Left lung (tissue), 10 donors: ENCODE measurements around the gene PAPPA2. TPM values are rescaled to one million over a fixed set of nuclear protein-coding genes. Genes with fewer than 3 reads are reported as not detected.

Experiments used
- ATAC-seq: fragments of 200-7000 bp; cut with Tn5 transposase; one replicate; pipeline ENCODE4 v1.9.1; 2020; ENCODE audit warnings: moderate library complexity
- DNase-seq, 4 donors: peaks; one replicate each; pipeline ENCODE4 v3.0.0-alpha.2; 2013 to 2020
- H3K27ac ChIP-seq, 2 donors: fragments of 200-600 bp; sonication (generic) in 1 of 2; one replicate each; pipeline versions ENCODE4 v1.5.0 to v1.8.0; 2020 to 2021
- H3K27me3 ChIP-seq, 2 donors: fragments of 200-600 bp; sonication (generic) in 1 of 2; one replicate each; pipeline versions ENCODE4 v1.5.0 to v1.8.0; 2020 to 2021
- H3K36me3 ChIP-seq, 2 donors: fragments of 200-600 bp; sonication (generic) in 1 of 2; one replicate each; pipeline versions ENCODE4 v1.5.0 to v1.8.0; 2020 to 2021
- H3K4me1 ChIP-seq, 2 donors: fragments of 200-600 bp; one replicate each; pipeline ENCODE4 v1.8.0; 2021
- H3K4me3 ChIP-seq, 2 donors: fragments of 200-600 bp; sonication (generic) in 1 of 2; one replicate each; pipeline versions ENCODE4 v1.5.0 to v1.8.0; 2020 to 2021; ENCODE audit warnings: mild to moderate bottlenecking in 1 of 2
- H3K9me3 ChIP-seq, 2 donors: fragments of 200-600 bp; sonication (generic) in 1 of 2; one replicate each; pipeline versions ENCODE4 v1.5.0 to v1.8.0; 2020 to 2021
- intact Hi-C, 2 donors: fragments of 100-400 bp; cut with DNase I; formaldehyde crosslinking; loops; one replicate each; pipeline versions ENCODE4 v1.11.2 to v1.14.2; 2022
- polyA plus RNA-seq, 6 donors: library from polyadenylated mRNA; unstranded; fragments of 120-200 nt; gene quantifications; one replicate each; pipeline ENCODE4 v1.2.1, GENCODE V29; 2013; ENCODE audit not compliant: insufficient read length in 6 of 6
- total RNA-seq, 2 donors: library from RNA; stranded (reverse); fragmentation: NEBNext Ultra II Directional; extraction: Animal tissue kit (Norgen Biotek cat#: 25700); gene quantifications; one replicate each; pipeline ENCODE4 v1.2.1, GENCODE V29; 2021
- TF ChIP-seq, protein P1 (sequence below), 2 donors: fragments of 200-600 bp; sonication (generic) in 1 of 2; IDR thresholded peaks; one replicate each; pipeline versions ENCODE4 v1.5.0 to v1.8.0; 2021; ENCODE audit warnings: antibody characterized with exemption in 2 of 2
- donor health status: DM: no; HTN: yes; CAD: no.
- donor health status: DM: no; HTN: no; CAD: no.

PAPPA2 gene
- total and polyA plus RNA-seq, 8 donors = 0.09 to 0.68 (median 0.27) TPM

DNA sequence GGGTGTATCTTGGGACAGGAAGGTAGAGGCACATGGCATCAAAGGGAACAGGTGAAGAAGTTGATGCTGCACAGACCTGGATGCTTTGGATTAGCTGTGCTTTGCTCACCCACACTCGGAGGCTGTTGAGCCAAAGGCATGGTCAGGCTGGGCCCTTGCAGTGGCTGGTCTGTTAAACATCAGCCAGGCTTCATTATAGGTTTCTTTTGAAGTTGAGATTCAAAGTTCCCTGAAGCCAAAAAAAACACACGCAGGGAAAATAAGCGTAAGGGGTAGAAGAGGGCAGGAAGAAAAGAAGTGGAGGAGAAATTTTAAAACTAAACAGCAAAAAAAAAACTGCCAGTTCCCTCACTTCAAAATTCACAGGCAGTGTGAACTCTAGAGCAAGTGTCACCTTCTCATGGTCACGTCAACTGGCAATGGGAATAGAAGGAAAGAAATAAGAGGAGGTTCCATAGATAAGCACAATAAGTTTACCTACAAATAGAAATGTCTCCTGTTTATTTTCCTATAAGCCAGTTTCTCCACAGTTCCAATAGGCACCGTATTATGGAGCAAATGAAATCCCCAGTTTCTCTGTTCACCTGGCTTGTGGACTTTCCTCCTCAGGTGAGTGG lies 139.5 kb downstream of the PAPPA2 start:
- H3K27ac ChIP-seq = no peak overlapping the region
- TF ChIP-seq, protein P1, sequence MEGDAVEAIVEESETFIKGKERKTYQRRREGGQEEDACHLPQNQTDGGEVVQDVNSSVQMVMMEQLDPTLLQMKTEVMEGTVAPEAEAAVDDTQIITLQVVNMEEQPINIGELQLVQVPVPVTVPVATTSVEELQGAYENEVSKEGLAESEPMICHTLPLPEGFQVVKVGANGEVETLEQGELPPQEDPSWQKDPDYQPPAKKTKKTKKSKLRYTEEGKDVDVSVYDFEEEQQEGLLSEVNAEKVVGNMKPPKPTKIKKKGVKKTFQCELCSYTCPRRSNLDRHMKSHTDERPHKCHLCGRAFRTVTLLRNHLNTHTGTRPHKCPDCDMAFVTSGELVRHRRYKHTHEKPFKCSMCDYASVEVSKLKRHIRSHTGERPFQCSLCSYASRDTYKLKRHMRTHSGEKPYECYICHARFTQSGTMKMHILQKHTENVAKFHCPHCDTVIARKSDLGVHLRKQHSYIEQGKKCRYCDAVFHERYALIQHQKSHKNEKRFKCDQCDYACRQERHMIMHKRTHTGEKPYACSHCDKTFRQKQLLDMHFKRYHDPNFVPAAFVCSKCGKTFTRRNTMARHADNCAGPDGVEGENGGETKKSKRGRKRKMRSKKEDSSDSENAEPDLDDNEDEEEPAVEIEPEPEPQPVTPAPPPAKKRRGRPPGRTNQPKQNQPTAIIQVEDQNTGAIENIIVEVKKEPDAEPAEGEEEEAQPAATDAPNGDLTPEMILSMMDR (IDR thresholded peaks at IDR 0.05) = no peak
- DNase-seq (no peak), ATAC-seq (no peak)
- H3K4me1 ChIP-seq = no peaks in the 10 kb centered on the region
- intact Hi-C loops = no loop called here
- peaks cover 0 to 2% of the 10 kb centered on the region in 2 donors for H3K9me3 ChIP-seq
- no peaks in the 10 kb centered on the region for H3K27me3 ChIP-seq
- H3K4me3 ChIP-seq = no peak overlapping the region
- no peaks in the 10 kb centered on the region for H3K36me3 ChIP-seq

DNA sequence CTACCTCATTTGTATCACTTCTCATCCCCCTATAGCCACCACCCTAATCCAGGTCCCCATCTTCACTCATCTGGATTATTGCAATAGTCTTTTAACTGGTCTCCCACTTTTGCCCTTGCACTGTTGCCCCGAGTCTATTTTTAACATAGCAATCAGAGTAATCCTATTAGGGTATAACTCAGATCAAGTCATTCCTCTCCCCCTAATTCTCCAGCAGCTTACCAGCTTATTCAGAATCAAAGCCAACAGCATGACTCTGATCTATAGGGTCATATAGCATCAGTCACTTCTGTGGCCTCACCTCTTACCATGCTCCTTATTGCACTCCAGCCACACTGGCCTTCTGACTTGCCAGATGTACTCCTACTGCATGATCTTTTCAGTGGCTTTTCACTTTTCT lies 140.7 kb downstream of the PAPPA2 start:
- DNase-seq (no peak), ATAC-seq (no peak)
- H3K36me3 ChIP-seq = no peaks in the 10 kb centered on the region
- H3K4me3 ChIP-seq = no peak overlapping the region
- peaks cover 0 to 2% of the 10 kb centered on the region in 2 donors for H3K9me3 ChIP-seq
- no peaks in the 10 kb centered on the region for H3K27me3 ChIP-seq
- intact Hi-C loops = no loop called here
- no peak overlapping the region for H3K27ac ChIP-seq
- H3K4me1 ChIP-seq = no peaks in the 10 kb centered on the region
- TF ChIP-seq, protein P1 (IDR thresholded peaks at IDR 0.05) = no peak

DNA sequence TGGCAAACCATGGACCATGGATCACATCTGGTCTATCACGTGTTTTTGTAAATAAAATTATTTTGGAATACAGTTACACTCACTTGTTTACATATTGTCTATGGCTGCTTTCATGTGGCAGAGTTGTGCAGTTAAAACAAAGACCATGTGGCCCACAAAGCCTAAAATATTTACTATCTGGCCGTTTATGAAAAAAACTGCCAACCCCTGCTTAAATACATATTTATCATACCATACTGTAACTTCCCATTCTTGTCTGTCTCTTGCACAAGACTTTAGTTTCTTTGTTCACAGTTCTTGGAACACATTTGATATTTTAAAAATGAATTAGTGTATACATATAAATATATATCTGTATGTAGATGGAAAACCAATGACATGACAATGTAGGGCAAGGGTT lies 141.5 kb downstream of the PAPPA2 start:
- Histone ChIP-seq H3K9me3 (peaks cover 0 to 2% of the 10 kb centered on the region in 2 donors), H3K27ac (no peak overlapping the region), H3K27me3 (no peaks in the 10 kb centered on the region), H3K4me1 (no peaks in the 10 kb centered on the region), H3K36me3 (no peaks in the 10 kb centered on the region), H3K4me3 (no peak overlapping the region)
- intact Hi-C loops = no loop called here
- TF ChIP-seq, protein P1 (IDR thresholded peaks at IDR 0.05) = no peak
- ATAC-seq (no peak), DNase-seq (no peak)

DNA sequence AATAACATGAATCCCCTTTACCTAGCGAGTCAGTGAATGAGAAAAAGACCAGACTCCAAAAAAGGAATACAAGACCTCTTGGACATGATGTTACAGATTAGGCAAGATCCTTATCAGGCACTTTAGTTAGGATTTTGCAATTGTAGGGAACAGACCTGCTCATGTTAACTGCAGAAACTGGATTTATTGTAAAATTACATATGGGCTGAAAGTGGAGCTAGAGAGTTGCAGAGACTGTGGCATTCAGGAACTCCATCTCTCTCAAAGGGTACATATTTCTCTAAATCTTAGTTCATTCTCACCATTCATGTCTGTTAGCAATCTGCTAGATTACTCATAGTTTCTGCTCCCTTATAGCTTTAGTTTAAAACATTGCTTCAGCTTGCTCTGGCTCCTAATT lies 142.2 kb downstream of the PAPPA2 start:
- intact Hi-C loops = no loop called here
- Histone ChIP-seq H3K4me3 (no peak overlapping the region), H3K27ac (no peak overlapping the region), H3K27me3 (no peaks in the 10 kb centered on the region), H3K36me3 (no peaks in the 10 kb centered on the region), H3K9me3 (peaks cover 0 to 2% of the 10 kb centered on the region in 2 donors), H3K4me1 (no peaks in the 10 kb centered on the region)
- DNase-seq (peak in 1 of 4 donors; percentile 8), ATAC-seq (peak; percentile 65)
- TF ChIP-seq, protein P1 (IDR thresholded peaks at IDR 0.05) = no peak

DNA sequence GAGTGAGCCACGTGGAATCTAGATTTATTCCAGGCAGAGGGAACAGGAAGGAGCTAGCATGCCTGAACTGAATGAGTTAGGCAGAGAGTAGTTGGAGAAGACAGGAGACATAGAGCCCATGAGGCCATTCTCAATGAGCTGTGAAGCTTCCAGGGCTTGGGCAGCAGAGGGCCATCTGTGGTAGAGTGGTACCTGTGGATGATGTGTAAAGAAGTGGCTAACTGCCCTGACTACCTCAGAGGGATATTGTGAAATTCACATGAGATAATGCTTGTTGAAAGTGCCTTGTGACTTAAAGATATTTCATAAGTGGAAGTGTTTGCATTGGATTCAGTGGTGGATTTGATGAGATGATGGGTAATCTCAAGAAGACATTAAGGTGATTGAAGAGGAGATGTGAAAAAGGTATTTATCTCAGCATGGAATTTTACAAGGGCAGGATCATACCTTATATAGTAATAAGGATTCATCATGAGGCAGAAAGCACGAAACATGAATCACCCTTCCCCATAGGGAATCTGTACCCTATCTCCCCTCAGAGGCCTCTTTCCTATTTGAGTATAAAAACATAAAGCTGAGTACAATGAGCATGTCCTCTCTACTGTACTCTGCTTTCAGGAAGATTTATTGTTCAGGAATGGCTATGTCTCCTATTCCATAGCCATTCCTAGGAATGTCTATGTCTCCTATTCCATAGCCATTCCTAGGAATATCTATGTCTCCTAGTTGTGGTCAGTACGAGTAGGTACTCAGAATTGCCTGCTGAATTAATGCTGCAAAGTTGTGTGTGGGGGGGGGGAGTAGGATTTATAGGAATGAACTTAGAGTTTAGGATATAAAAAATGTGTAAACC lies 146.8 kb downstream of the PAPPA2 start:
- TF ChIP-seq, protein P1 (IDR thresholded peaks at IDR 0.05) = no peak
- Histone ChIP-seq H3K4me3 (no peak overlapping the region), H3K9me3 (no peaks in the 10 kb centered on the region), H3K4me1 (no peaks in the 10 kb centered on the region), H3K36me3 (no peaks in the 10 kb centered on the region), H3K27ac (no peak overlapping the region), H3K27me3 (no peaks in the 10 kb centered on the region)
- ATAC-seq (no peak), DNase-seq (no peak)
- intact Hi-C loops = no loop called here
